Measurements from ENCODE around the gene DNAH17. TPM values are rescaled to one million over a fixed set of nuclear protein-coding genes. Genes with fewer than 3 reads are reported as not detected.
A peak's percentile ranks its signal among the peaks of the same experiment; 100 is the strongest.

Gene DNAH17
- total RNA-seq, 1 donor from 2014 or later, result 2.8 TPM

DNA sequence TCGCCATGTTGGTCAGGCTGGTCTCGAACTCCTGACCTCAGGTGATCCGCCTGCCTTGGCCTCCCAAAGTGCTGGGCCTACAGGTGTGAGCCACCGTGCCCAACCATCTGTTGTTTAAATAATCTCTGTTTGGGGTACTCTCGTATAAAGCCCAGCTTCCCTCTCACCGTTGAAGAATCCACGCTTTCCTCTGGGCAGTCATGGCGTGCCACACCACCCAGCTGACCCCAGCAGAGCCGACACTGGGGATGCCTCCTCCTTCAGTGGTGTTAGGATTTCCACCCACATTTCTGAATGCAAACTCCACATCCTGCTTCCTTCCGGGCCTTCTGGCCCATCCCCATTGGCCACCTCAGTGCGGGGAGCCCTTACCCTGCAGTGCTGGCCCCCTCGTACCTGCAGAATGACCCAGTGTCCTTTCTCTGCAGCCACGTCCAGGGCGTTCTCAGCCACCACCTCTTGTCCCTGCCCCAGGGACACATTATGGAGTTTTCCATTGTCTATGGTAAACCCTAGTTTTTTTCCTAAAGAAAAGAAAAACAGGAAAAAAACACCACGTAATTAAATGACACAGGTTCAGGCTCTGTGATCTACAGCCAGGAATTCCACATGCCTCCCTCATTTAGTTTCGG, 138.4 kb downstream of the DNAH17 start:
- intact Hi-C loops (cut with DNase I), result no loop called here
- DNase-seq (no peak), ATAC-seq (no peak)
- peaks cover 12% of the 10 kb centered on the region for H3K4me1 ChIP-seq
- H3K36me3 ChIP-seq, result no peaks in the 10 kb centered on the region
- TF ChIP-seq, protein P1, sequence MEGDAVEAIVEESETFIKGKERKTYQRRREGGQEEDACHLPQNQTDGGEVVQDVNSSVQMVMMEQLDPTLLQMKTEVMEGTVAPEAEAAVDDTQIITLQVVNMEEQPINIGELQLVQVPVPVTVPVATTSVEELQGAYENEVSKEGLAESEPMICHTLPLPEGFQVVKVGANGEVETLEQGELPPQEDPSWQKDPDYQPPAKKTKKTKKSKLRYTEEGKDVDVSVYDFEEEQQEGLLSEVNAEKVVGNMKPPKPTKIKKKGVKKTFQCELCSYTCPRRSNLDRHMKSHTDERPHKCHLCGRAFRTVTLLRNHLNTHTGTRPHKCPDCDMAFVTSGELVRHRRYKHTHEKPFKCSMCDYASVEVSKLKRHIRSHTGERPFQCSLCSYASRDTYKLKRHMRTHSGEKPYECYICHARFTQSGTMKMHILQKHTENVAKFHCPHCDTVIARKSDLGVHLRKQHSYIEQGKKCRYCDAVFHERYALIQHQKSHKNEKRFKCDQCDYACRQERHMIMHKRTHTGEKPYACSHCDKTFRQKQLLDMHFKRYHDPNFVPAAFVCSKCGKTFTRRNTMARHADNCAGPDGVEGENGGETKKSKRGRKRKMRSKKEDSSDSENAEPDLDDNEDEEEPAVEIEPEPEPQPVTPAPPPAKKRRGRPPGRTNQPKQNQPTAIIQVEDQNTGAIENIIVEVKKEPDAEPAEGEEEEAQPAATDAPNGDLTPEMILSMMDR (IDR thresholded peaks at IDR 0.05), result no peak
- H3K27ac ChIP-seq, result no peak overlapping the region
- H3K9me3 ChIP-seq, result no peaks in the 10 kb centered on the region
- H3K4me3 ChIP-seq, result no peak overlapping the region
- H3K27me3 ChIP-seq, result no peaks in the 10 kb centered on the region

DNA sequence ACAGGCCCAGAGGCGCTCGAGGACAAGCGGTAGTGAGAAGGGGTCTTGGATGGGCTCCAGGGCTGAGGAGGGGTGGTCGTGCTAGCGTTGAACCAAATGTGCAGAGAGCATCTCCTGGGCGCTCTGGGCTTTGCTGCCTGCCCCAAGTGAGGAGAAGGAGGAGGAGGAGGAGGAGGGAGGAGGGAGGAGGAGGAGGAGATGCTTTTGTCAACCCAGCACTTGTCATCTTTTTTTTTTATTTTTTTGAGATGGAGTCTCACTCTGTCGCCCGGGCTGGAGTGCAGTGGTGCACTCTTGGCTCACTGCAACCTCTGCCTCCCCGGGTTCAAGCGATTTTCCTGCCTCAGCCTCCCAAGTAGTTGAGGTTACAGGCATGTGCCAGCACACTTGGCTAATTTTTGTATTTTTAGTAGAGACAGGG, 138.9 kb downstream of the DNAH17 start:
- DNase-seq (no peak), ATAC-seq (no peak)
- Histone ChIP-seq H3K4me1 (peaks cover 10% of the 10 kb centered on the region), H3K27me3 (no peaks in the 10 kb centered on the region), H3K27ac (no peak overlapping the region), H3K4me3 (no peak overlapping the region), H3K36me3 (no peaks in the 10 kb centered on the region), H3K9me3 (no peaks in the 10 kb centered on the region)
- TF ChIP-seq, protein P1 (IDR thresholded peaks at IDR 0.05), result no peak
- intact Hi-C loops (cut with DNase I), result no loop called here

DNA sequence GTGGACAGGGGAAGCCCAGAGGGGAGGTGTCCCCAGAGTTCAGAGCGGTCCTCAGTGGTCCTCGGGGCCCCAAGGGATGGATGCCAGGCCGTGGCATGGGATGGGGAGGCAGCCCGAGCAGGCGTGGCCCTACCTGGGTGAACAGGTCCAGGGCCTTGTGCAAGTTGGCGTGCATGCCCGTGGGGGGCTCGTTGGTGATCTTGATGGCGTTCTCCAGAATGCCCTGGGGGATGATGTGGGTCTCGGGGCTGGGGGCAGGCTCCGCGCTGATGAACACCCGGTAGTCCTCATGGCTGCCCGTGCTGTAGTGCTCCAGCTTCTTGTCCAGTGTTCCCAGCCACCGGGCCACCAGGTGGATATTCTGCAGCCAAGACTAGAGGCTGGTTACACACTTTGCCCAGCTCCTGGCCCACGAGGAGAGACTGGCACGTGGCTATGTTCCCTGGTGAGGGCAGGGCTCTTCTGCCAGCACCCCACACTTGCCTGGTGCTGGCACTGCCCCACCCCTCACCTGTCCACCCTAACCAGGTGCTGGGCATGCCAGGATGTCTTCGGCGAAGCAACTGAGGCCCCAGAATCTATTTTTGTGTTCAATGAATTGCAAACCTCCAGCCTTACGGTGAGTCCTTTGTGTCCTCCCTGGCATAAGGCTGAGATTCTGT, 139.6 kb downstream of the DNAH17 start:
- ATAC-seq, result no peak
- no peak for DNase-seq
- H3K9me3 ChIP-seq, result no peaks in the 10 kb centered on the region
- intact Hi-C loops (cut with DNase I), result no loop called here
- H3K27ac ChIP-seq, result no peak overlapping the region
- H3K27me3 ChIP-seq, result no peaks in the 10 kb centered on the region
- H3K36me3 ChIP-seq, result no peaks in the 10 kb centered on the region
- TF ChIP-seq, protein P1 (IDR thresholded peaks at IDR 0.05), result no peak
- no peak overlapping the region for H3K4me3 ChIP-seq
- H3K4me1 ChIP-seq, result peaks cover 4% of the 10 kb centered on the region

DNA sequence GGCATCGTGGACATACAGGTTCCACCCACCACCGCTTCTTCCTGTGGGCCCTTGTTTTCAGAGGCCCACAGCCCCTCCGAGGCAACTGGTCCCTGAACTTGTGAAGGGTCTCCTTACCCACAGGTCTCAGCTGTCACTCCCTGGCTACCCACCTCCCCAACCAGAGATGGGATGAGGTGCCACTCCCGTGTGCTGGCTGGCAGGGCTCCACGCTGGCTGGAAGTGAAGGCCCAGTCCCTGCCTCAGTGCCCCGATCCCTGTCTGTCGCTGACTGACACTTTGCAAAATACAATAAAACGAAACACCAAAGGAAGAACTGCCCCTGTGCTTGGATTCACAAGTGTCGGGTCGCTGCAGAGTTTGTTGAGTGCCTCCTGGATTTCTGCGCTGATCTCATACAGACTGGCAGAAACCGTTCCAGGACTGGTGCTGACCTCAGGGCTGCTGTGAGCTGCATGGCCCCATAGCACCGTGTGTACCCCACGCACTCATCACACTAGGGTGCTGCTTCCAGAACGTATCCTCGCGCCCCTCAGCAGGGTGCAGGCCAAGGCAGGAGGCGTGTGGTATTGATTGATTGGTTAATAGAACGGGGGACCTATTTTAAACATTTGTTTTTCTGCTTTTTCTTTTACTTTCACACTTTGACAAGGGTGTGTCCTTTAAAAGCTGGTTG, 141.7 kb downstream of the DNAH17 start:
- TF ChIP-seq, protein P1 (IDR thresholded peaks at IDR 0.05), result no peak
- H3K9me3 ChIP-seq, result no peaks in the 10 kb centered on the region
- ATAC-seq (no peak), DNase-seq (no peak)
- intact Hi-C loops (cut with DNase I), result no loop called here
- H3K27ac ChIP-seq, result no peak overlapping the region
- no peaks in the 10 kb centered on the region for H3K36me3 ChIP-seq
- H3K4me3 ChIP-seq, result no peak overlapping the region
- H3K4me1 ChIP-seq, result no peaks in the 10 kb centered on the region
- no peaks in the 10 kb centered on the region for H3K27me3 ChIP-seq

DNA sequence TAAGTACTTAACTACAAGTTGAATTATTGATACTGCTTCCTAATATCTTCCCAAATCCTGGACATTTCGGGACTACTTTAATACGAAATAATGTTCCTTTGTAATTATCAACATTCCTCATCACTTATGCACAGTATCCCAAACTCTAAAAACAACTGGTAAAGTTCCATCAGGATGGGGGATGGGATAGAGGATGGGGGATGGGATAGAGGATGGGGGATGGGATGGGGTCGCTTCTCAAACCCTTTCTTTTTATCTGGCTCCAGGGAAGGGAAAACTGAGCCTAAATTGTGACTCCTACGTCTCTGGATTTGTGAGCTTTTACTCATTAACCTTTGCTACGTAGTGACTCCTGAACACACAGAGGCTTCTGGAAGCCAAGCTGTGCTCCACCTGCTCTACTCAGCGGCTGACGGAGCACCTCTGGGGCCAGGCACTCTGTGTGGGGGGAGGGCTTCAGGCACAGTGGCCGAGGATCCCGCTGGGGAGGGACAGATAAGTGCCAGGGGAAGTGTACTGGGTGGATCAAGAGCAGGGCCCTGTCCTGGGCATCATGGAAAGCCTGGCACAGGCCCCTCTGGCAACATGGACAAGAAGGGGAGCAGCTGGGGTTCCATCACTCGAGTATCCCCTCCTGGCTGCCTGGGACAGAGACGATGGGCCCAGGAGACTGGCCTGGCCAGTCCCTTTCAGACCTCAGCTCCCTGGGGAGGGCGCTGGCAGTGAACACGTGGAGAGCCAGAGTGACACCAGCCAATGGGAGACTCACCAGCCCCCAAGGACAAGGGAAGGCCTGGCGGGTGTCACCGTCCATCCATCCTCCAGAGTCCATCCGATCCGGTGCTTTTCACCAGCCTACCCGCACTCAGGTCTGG, 142.5 kb downstream of the DNAH17 start:
- intact Hi-C loops (cut with DNase I), result no loop called here

More for the DNA sequence above, 142.5 kb downstream of the DNAH17 start:
- DNase-seq (no peak), ATAC-seq (peak; percentile 10)
- Histone ChIP-seq H3K4me1 (no peaks in the 10 kb centered on the region), H3K27me3 (no peaks in the 10 kb centered on the region), H3K36me3 (peaks cover 6% of the 10 kb centered on the region), H3K27ac (no peak overlapping the region), H3K4me3 (no peak overlapping the region), H3K9me3 (no peaks in the 10 kb centered on the region)
- TF ChIP-seq, protein P1 (IDR thresholded peaks at IDR 0.05), result no peak
